H7 (cell line): ENCODE measurements around the gene KIAA0930. TPM values are rescaled to one million over a fixed set of nuclear protein-coding genes. Genes with fewer than 3 reads are reported as not detected.

Experiments
- DNase-seq: peaks from one replicate; pipeline ENCODE4 v3.0.0; 2012
- H3K27me3 ChIP-seq: 2 replicates; pipeline ENCODE4 v1.6.0; 2011; ENCODE audit warnings: mild to moderate bottlenecking, low read length; ENCODE audit not compliant: control insufficient read depth, insufficient read depth
- H3K36me3 ChIP-seq: replicated peaks from 2 replicates; pipeline ENCODE4 v1.5.1; 2011; ENCODE audit warnings: low read length; ENCODE audit not compliant: control insufficient read depth, insufficient read depth
- H3K4me3 ChIP-seq: 2 replicates; pipeline ENCODE4 v1.5.1; 2011; ENCODE audit warnings: low read depth, mild to moderate bottlenecking, control low read depth, low read length, moderate library complexity; ENCODE audit not compliant: insufficient read depth
- total RNA-seq: library from RNA; depleted of rRNA; stranded (reverse); fragments of >200 nt; shearing (Covaris generic); gene quantifications from 2 replicates; pipeline ENCODE4 v1.2.3, GENCODE V29; 2014

Gene KIAA0930
- total RNA-seq, 1 experiment from 2014 or later: 43.9 TPM

- no peak for DNase-seq
- peaks cover 9% of the 10 kb centered on the region for H3K36me3 ChIP-seq
- H3K4me3 ChIP-seq: no peak overlapping the region
- H3K27me3 ChIP-seq: no peaks in the 10 kb centered on the region
These were observed 54.8 kb downstream of the KIAA0930 start for GRCh38 chr22:45185718-45186514.

- DNase-seq: no peak
- no peak overlapping the region for H3K4me3 ChIP-seq
- peaks cover 16% of the 10 kb centered on the region for H3K36me3 ChIP-seq
These were observed 56.7 kb downstream of the KIAA0930 start for GRCh38 chr22:45183974-45184373.

GRCh38 chr22:45181766-45182165 lies 58.9 kb downstream of the KIAA0930 start:
- Histone ChIP-seq H3K27me3 (no peaks in the 10 kb centered on the region), H3K4me3 (no peak overlapping the region), H3K36me3 (peaks cover 16% of the 10 kb centered on the region)
- DNase-seq: no peak

More at GRCh38 chr22:45183974-45184373, 56.7 kb downstream of the KIAA0930 start:
- no peaks in the 10 kb centered on the region for H3K27me3 ChIP-seq

- peaks cover 14% of the 10 kb centered on the region for H3K36me3 ChIP-seq
- DNase-seq: no peak
- no peak overlapping the region for H3K4me3 ChIP-seq
- H3K27me3 ChIP-seq: no peaks in the 10 kb centered on the region
These were observed 59.5 kb downstream of the KIAA0930 start for GRCh38 chr22:45181240-45181639.

GRCh38 chr22:45180146-45180679 lies 60.5 kb downstream of the KIAA0930 start:
- no peaks in the 10 kb centered on the region for H3K27me3 ChIP-seq
- H3K4me3 ChIP-seq: no peak overlapping the region
- DNase-seq: no peak
- peaks cover 14% of the 10 kb centered on the region for H3K36me3 ChIP-seq

- peaks cover 13% of the 10 kb centered on the region for H3K36me3 ChIP-seq
- no peak overlapping the region for H3K4me3 ChIP-seq
- DNase-seq: no peak
- H3K27me3 ChIP-seq: no peaks in the 10 kb centered on the region
These were observed 61.2 kb downstream of the KIAA0930 start for GRCh38 chr22:45179276-45180049.

- Histone ChIP-seq H3K36me3 (peaks cover 27% of the 10 kb centered on the region), H3K4me3 (no peak overlapping the region), H3K27me3 (no peaks in the 10 kb centered on the region)
- no peak for DNase-seq
These were observed 67.7 kb downstream of the KIAA0930 start for GRCh38 chr22:45172881-45173585.

- peaks cover 27% of the 10 kb centered on the region for H3K36me3 ChIP-seq
- no peak overlapping the region for H3K4me3 ChIP-seq
- H3K27me3 ChIP-seq: no peaks in the 10 kb centered on the region
- no peak for DNase-seq
These were observed 68.9 kb downstream of the KIAA0930 start for GRCh38 chr22:45171830-45172229.

GRCh38 chr22:45169591-45170466 lies 70.9 kb downstream of the KIAA0930 start:
- no peak for DNase-seq
- Histone ChIP-seq H3K27me3 (no peaks in the 10 kb centered on the region), H3K4me3 (no peak overlapping the region), H3K36me3 (peaks cover 25% of the 10 kb centered on the region)

- H3K36me3 ChIP-seq: peaks cover 16% of the 10 kb centered on the region
- no peak overlapping the region for H3K4me3 ChIP-seq
- no peak for DNase-seq
- no peaks in the 10 kb centered on the region for H3K27me3 ChIP-seq
These were observed 73.8 kb downstream of the KIAA0930 start for GRCh38 chr22:45166932-45167331.

GRCh38 chr22:45164270-45165088 lies 76.2 kb downstream of the KIAA0930 start:
- Histone ChIP-seq H3K4me3 (peak overlapping the region; percentile 96), H3K36me3 (peaks cover 5% of the 10 kb centered on the region), H3K27me3 (no peaks in the 10 kb centered on the region)
- DNase-seq: peak; percentile 84

- Histone ChIP-seq H3K4me3 (peak within 1 kb of the TSS; percentile 96), H3K36me3 (peaks cover 5% of the 10 kb centered on the region), H3K27me3 (no peaks in the 10 kb centered on the region)
- DNase-seq: peak; percentile 100
These were observed 77.0 kb downstream of the KIAA0930 start, which contains the start of gene NUP50 for GRCh38 chr22:45163451-45164269. Gene NUP50, plus strand, starts transcription at chr22:45163925. Its CDS starts 4,253 bp downstream, at chr22:45168178.
